ENCODE results near the gene PARP12.
A peak's percentile ranks its signal among the peaks of the same experiment; 100 is the strongest.
"Not testable (repeated sequence)": the region's sequence is repeated elsewhere in the genome, so short reads cannot be mapped to it uniquely, and the experiment has no call there.

The PARP12 gene, protein sequence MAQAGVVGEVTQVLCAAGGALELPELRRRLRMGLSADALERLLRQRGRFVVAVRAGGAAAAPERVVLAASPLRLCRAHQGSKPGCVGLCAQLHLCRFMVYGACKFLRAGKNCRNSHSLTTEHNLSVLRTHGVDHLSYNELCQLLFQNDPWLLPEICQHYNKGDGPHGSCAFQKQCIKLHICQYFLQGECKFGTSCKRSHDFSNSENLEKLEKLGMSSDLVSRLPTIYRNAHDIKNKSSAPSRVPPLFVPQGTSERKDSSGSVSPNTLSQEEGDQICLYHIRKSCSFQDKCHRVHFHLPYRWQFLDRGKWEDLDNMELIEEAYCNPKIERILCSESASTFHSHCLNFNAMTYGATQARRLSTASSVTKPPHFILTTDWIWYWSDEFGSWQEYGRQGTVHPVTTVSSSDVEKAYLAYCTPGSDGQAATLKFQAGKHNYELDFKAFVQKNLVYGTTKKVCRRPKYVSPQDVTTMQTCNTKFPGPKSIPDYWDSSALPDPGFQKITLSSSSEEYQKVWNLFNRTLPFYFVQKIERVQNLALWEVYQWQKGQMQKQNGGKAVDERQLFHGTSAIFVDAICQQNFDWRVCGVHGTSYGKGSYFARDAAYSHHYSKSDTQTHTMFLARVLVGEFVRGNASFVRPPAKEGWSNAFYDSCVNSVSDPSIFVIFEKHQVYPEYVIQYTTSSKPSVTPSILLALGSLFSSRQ

DNA sequence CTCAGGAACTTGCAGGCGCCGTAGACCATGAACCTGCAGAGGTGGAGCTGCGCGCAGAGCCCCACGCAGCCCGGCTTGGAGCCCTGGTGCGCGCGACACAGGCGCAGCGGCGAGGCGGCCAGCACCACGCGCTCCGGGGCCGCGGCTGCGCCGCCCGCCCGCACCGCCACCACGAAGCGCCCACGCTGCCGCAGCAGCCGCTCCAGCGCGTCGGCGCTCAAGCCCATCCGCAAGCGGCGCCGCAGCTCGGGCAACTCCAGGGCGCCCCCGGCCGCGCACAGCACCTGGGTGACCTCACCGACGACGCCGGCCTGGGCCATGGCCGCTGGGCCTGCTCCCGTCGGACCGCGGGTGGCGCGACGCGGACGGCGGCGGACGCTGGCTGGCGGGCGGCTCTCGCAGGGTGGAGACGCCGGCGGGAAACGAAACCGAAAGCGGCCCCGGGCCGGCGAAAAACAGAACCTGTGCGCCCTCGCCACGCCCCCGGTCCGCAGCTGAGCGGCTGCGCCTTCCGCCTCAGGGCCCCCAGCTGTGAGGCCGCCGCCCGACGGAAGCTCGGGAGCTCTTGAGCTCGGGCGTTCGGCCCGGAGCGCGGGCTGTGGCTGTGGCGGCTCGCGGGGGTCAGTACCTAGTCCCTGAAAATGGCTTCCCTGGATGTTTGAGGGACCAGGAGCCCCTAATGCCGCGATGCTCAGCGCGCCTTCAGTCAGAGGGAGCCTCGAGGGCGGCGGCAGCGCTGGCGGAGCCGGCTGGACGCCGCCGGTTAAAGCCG is at the start of gene PARP12:
Gene PARP12 (minus strand): TSS at position 424 of the 772 bp plus-strand sequence. CDS start 104 bp downstream, at position 320.
- peaks cover 0 to 41% (median 28%) of the 10 kb centered on the region in 11 experiments; a peak in 16 of 22 replicates for H4K20me1 ChIP-seq
- no peak for TF ChIP-seq Cebpa-rat (IDR thresholded peaks at IDR 0.05)

GRCh38 chr7:140108777-140109176 is 46.0 kb upstream of the PARP12 start:
- 0 out of 20 replicates have a peak overlapping the region, but pooled peaks of 1 of the 10 experiments have one; percentile 15 for H3K4me3 ChIP-seq
- not testable (repeated sequence) for H3K9ac ChIP-seq, H3K4me2 ChIP-seq, H3K27me3 ChIP-seq, H3K27ac ChIP-seq, H3K4me1 ChIP-seq
- peaks cover 0 to 14% (median 0%) of the 10 kb centered on the region in 11 experiments; a peak in 2 of 22 replicates for H4K20me1 ChIP-seq
- H3K36me3 ChIP-seq: peaks cover 43 to 89% (median 66%) of the 10 kb centered on the region in 11 experiments
- peaks cover 10 to 49% (median 31%) of the 10 kb centered on the region in 11 experiments; a peak in 20 of 22 replicates for H3K9me3 ChIP-seq (replicated peaks in 1 of 11)

More for the DNA sequence above, at the start of gene PARP12:
- peaks cover 21 to 44% (median 34%) of the 10 kb centered on the region in 10 experiments for H3K4me1 ChIP-seq
- peaks cover 0 to 10% (median 3%) of the 10 kb centered on the region in 11 experiments; a peak in 13 of 22 replicates for H3K36me3 ChIP-seq
- peak within 1 kb of the TSS; percentile 78 to 96 (median 86) for H3K4me3 ChIP-seq
- peak within 1 kb of the TSS; percentile 84 to 95 (median 91) for H3K27ac ChIP-seq
- H3K9ac ChIP-seq: peak within 1 kb of the TSS; percentile 82 to 95 (median 91)
- peak within 1 kb of the TSS; percentile 83 to 96 (median 91) for H3K4me2 ChIP-seq
- no peaks in the 10 kb centered on the region for H3K27me3 ChIP-seq
- peaks cover 21 to 31% (median 26%) of the 10 kb centered on the region in 11 experiments for H3K9me3 ChIP-seq (replicated peaks in 1 of 11)

GRCh38 chr7:140096459-140096858 is 33.7 kb upstream of the PARP12 start:
- Histone ChIP-seq H3K9ac (no peak overlapping the region), H3K9me3 (replicated peaks in 1 of 11) (peaks cover 0 to 14% (median 0%) of the 10 kb centered on the region in 11 experiments; a peak in 2 of 22 replicates), H3K27ac (no peak overlapping the region), H3K4me3 (no peak overlapping the region), H3K4me1 (no peaks in the 10 kb centered on the region), H3K36me3 (peaks cover 85 to 98% (median 97%) of the 10 kb centered on the region in 11 experiments), H4K20me1 (peaks cover 0 to 94% (median 0%) of the 10 kb centered on the region in 11 experiments; a peak in 7 of 22 replicates), H3K4me2 (no peak overlapping the region), H3K27me3 (no peaks in the 10 kb centered on the region)
- no peak for TF ChIP-seq Cebpa-rat (IDR thresholded peaks at IDR 0.05)

DNA sequence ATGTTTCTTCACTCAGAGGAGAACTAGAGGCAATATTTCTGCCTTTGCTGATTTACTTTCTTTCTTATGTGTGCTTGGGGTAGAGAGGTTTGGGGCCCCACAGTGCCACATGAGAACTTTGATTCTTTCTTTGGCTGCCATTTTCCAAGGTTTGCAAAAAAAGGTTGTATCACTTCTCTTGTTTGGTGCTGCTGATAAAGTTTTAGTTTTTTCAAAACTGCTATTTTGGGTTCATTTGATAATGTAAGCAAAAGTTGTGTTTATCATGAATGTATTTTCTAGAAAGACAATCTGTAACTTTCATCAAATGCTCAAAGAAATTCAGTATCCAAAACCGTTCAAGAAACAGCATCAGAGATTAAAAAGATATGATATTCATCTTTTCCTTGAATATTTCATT is 30.6 kb upstream of the PARP12 start:
- H3K4me2 ChIP-seq: no peak overlapping the region
- peaks cover 0 to 96% (median 0%) of the 10 kb centered on the region in 11 experiments; a peak in 7 of 22 replicates for H4K20me1 ChIP-seq
- no peak overlapping the region for H3K4me3 ChIP-seq
- no peak for TF ChIP-seq Cebpa-rat (IDR thresholded peaks at IDR 0.05)
- no peak overlapping the region for H3K9ac ChIP-seq
- peaks cover 72 to 100% (median 99%) of the 10 kb centered on the region in 11 experiments for H3K36me3 ChIP-seq
- no peak overlapping the region for H3K27ac ChIP-seq
- peaks cover 0 to 7% (median 0%) of the 10 kb centered on the region in 11 experiments; a peak in 2 of 22 replicates for H3K9me3 ChIP-seq (replicated peaks in 1 of 11)
- H3K27me3 ChIP-seq: no peaks in the 10 kb centered on the region
- H3K4me1 ChIP-seq: no peaks in the 10 kb centered on the region

- no peak overlapping the region for H3K4me3 ChIP-seq
- no peak overlapping the region for H3K9ac ChIP-seq
- H3K27me3 ChIP-seq: no peaks in the 10 kb centered on the region
- H3K4me2 ChIP-seq: no peak overlapping the region
- H3K27ac ChIP-seq: no peak overlapping the region
- H3K36me3 ChIP-seq: peaks cover 0 to 72% (median 31%) of the 10 kb centered on the region in 11 experiments; a peak in 17 of 22 replicates
- TF ChIP-seq Cebpa-rat (IDR thresholded peaks at IDR 0.05): no peak
- peaks cover 0 to 82% (median 0%) of the 10 kb centered on the region in 11 experiments; a peak in 6 of 22 replicates for H4K20me1 ChIP-seq
- H3K9me3 ChIP-seq (replicated peaks in 1 of 11): no peaks in the 10 kb centered on the region
- no peaks in the 10 kb centered on the region for H3K4me1 ChIP-seq
These were observed 22.7 kb upstream of the PARP12 start for GRCh38 chr7:140085447-140085846.

- no peaks in the 10 kb centered on the region for H3K4me1 ChIP-seq
- no peak overlapping the region for H3K9ac ChIP-seq
- no peaks in the 10 kb centered on the region for H3K9me3 ChIP-seq (replicated peaks in 1 of 11)
- no peak for TF ChIP-seq Cebpa-rat (IDR thresholded peaks at IDR 0.05)
- H3K27me3 ChIP-seq: no peaks in the 10 kb centered on the region
- H3K27ac ChIP-seq: no peak overlapping the region
- H3K4me2 ChIP-seq: no peak overlapping the region
- no peak overlapping the region for H3K4me3 ChIP-seq
- peaks cover 0 to 77% (median 0%) of the 10 kb centered on the region in 11 experiments; a peak in 6 of 22 replicates for H4K20me1 ChIP-seq
- H3K36me3 ChIP-seq: peaks cover 0 to 67% (median 27%) of the 10 kb centered on the region in 11 experiments; a peak in 17 of 22 replicates
These were observed 22.2 kb upstream of the PARP12 start for GRCh38 chr7:140084972-140085371.

DNA sequence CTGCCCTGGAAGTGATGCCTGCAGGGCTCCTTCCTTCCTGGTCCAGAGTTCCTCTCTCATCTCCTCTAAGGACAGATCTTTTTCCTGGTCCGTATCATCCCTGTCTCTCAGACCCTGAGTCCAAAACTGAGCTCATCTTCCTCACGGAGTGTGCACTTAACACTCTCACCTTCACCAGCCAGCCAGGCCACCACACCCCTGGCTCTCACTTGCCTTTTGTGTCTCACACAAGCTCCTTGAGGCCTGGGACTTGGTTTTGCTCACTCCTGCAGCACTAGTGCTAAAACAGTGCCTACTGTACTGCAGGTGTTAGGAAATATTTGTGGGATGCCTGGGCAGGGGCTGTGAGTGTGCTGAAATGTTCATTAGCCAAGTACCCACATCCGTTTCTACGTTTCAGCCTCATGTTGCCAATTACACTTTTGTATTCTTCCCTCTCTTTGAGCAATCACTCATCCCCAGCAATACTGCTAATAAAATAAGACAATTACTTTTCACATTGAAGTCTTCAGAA is 21.4 kb upstream of the PARP12 start:
- no peaks in the 10 kb centered on the region for H3K4me1 ChIP-seq
- H3K27me3 ChIP-seq: no peaks in the 10 kb centered on the region
- H3K27ac ChIP-seq: no peak overlapping the region
- no peak overlapping the region for H3K4me3 ChIP-seq
- H3K9me3 ChIP-seq (replicated peaks in 1 of 11): no peaks in the 10 kb centered on the region
- TF ChIP-seq Cebpa-rat (IDR thresholded peaks at IDR 0.05): no peak
- peaks cover 0 to 70% (median 0%) of the 10 kb centered on the region in 11 experiments; a peak in 7 of 22 replicates for H4K20me1 ChIP-seq
- H3K4me2 ChIP-seq: no peak overlapping the region
- no peak overlapping the region for H3K9ac ChIP-seq
- H3K36me3 ChIP-seq: peaks cover 0 to 59% (median 19%) of the 10 kb centered on the region in 11 experiments; a peak in 14 of 22 replicates

GRCh38 chr7:140082770-140083169 is 20.0 kb upstream of the PARP12 start:
- TF ChIP-seq Cebpa-rat (IDR thresholded peaks at IDR 0.05): no peak
- H3K4me2 ChIP-seq: no peak overlapping the region

More at GRCh38 chr7:140082770-140083169, 20.0 kb upstream of the PARP12 start:
- no peak overlapping the region for H3K4me3 ChIP-seq
- H3K4me1 ChIP-seq: peaks cover 0 to 6% (median 0%) of the 10 kb centered on the region in 10 experiments; a peak in 4 of 20 replicates
- no peak overlapping the region for H3K9ac ChIP-seq
- peaks cover 0 to 45% (median 8%) of the 10 kb centered on the region in 11 experiments; a peak in 11 of 22 replicates for H3K36me3 ChIP-seq
- no peak overlapping the region for H3K27ac ChIP-seq
- no peaks in the 10 kb centered on the region for H3K9me3 ChIP-seq (replicated peaks in 1 of 11)
- peaks cover 0 to 55% (median 0%) of the 10 kb centered on the region in 11 experiments; a peak in 7 of 22 replicates for H4K20me1 ChIP-seq
- H3K27me3 ChIP-seq: no peaks in the 10 kb centered on the region

Data from BLaER1 treated with 17β-estradiol and CSF1 and Interleukin-3, amounts not matched to agents 10 nM and 100 nM (cell line).